ENCODE results near the gene PSEN2.
"Not testable (repeated sequence)": the region's sequence is repeated elsewhere in the genome, so short reads cannot be mapped to it uniquely, and the experiment has no call there.

DNA sequence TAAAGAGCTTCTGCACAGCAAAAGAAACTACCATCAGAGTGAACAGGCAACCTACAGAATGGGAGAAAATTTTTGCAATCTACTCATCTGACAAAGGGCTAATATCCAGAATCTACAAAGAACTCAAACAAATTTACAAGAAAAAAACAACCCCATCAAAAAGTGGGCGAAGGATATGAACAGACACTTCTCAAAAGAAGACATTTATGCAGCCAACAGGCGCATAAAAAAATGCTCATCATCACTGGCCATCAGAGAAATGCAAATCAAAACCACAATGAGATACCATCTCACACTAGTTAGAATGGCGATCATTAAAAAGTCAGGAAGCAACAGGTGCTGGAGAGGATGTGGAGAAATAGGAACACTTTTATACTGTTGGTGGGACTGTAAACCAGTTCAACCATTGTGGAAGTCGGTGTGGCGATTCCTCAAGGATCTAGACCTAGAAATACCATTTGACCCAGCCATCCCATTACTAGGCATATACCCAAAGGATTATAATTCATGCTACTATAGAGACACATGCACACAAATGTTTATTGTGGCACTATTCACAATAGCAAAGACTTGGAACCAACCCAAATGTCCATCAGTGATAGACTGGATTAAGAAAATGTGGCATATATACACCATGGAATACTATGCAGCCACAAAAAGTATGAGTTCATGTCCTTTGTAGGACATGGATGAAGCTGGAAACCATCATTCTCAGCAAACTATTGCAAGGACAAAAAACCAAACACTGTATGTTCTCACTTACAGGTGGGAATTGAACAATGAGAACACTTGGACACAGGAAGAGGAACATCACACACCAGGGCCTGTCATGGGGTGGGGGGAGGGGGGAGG is 59.1 kb downstream of the PSEN2 start:
- TF ChIP-seq, protein P1, sequence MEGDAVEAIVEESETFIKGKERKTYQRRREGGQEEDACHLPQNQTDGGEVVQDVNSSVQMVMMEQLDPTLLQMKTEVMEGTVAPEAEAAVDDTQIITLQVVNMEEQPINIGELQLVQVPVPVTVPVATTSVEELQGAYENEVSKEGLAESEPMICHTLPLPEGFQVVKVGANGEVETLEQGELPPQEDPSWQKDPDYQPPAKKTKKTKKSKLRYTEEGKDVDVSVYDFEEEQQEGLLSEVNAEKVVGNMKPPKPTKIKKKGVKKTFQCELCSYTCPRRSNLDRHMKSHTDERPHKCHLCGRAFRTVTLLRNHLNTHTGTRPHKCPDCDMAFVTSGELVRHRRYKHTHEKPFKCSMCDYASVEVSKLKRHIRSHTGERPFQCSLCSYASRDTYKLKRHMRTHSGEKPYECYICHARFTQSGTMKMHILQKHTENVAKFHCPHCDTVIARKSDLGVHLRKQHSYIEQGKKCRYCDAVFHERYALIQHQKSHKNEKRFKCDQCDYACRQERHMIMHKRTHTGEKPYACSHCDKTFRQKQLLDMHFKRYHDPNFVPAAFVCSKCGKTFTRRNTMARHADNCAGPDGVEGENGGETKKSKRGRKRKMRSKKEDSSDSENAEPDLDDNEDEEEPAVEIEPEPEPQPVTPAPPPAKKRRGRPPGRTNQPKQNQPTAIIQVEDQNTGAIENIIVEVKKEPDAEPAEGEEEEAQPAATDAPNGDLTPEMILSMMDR (IDR thresholded peaks at IDR 0.05; ENCODE audit: low read depth, low read length) = not testable (repeated sequence)
- not testable (repeated sequence) for TF ChIP-seq EZH2phosphoT487 (IDR thresholded peaks at IDR 0.05; ENCODE audit: low read depth)
